Osteoblast (primary cell): ENCODE data around the gene MOGAT3. TPM values are rescaled to one million over a fixed set of nuclear protein-coding genes. Genes with fewer than 3 reads are reported as not detected.
A peak's percentile ranks its signal among the peaks of the same experiment; 100 is the strongest.

Source experiments
- DNase-seq: peaks from one replicate; pipeline ENCODE4 v3.0.0; 2011; ENCODE audit warnings: low spot score, mixed read lengths; ENCODE audit not compliant: insufficient read length; ENCODE audit errors: missing footprints
- H2AFZ ChIP-seq: 2 replicates; pipeline ENCODE4 v1.6.0; 2011; ENCODE audit warnings: mild to moderate bottlenecking, low read length
- H3K27ac ChIP-seq: 2 replicates; pipeline ENCODE4 v1.5.1; 2011; ENCODE audit warnings: mild to moderate bottlenecking, low read depth, low read length, moderate library complexity
- H3K27me3 ChIP-seq: 2 replicates; pipeline ENCODE4 v1.6.0; 2012; ENCODE audit warnings: mild to moderate bottlenecking, control low read depth, inconsistent platforms, low read length, moderate library complexity; ENCODE audit not compliant: insufficient read depth
- H3K36me3 ChIP-seq: 2 replicates; pipeline ENCODE4 v1.5.1; 2011; ENCODE audit warnings: mild to moderate bottlenecking, low read length, control low read depth, moderate library complexity; ENCODE audit not compliant: insufficient read depth
- H3K4me1 ChIP-seq: 2 replicates; pipeline ENCODE4 v1.5.1; 2011; ENCODE audit warnings: mild to moderate bottlenecking, low read length, control low read depth, moderate library complexity; ENCODE audit not compliant: insufficient read depth
- H3K4me2 ChIP-seq: 2 replicates; pipeline ENCODE4 v1.6.0; 2011; ENCODE audit warnings: mild to moderate bottlenecking, low read length; ENCODE audit not compliant: insufficient read depth
- H3K4me3 ChIP-seq: fragments of 200-600 bp; sonication (generic); 3 replicates; pipeline ENCODE4 v1.5.1; 2012; ENCODE audit warnings: mild to moderate bottlenecking, low read length, inconsistent platforms; ENCODE audit not compliant: insufficient read depth
- H3K79me2 ChIP-seq: 2 replicates; pipeline ENCODE4 v1.6.0; 2012; ENCODE audit warnings: mild to moderate bottlenecking, low read length, control low read depth, inconsistent platforms; ENCODE audit not compliant: insufficient read depth
- H3K9me3 ChIP-seq: 2 replicates; pipeline ENCODE4 v1.5.1; 2011; ENCODE audit warnings: low read depth, low read length, control low read depth
- H4K20me1 ChIP-seq: 2 replicates; pipeline ENCODE4 v1.6.0; 2012; ENCODE audit warnings: mild to moderate bottlenecking, low read length, control low read depth; ENCODE audit not compliant: insufficient read depth
- CTCF ChIP-seq: IDR thresholded peaks from 2 replicates; pipeline ENCODE4 v1.5.1; 2011; ENCODE audit warnings: mild to moderate bottlenecking, low read depth, low read length, moderate library complexity; ENCODE audit errors: extremely low read depth
- total RNA-seq: library from RNA; depleted of rRNA; stranded (reverse); fragments of >200 nt; gene quantifications from 2 replicates; pipeline ENCODE4 v1.2.3, GENCODE V29; 2012

MOGAT3 gene
- total RNA-seq, 1 donor: not detected

- Histone ChIP-seq H3K4me3 (peak within 1 kb of the TSS; percentile 55), H4K20me1 (peaks cover 30% of the 10 kb centered on the region), H3K4me2 (peak within 1 kb of the TSS; percentile 74), H2AFZ (no peak within 1 kb of the TSS), H3K27me3 (peaks cover 63% of the 10 kb centered on the region), H3K36me3 (peaks cover 10% of the 10 kb centered on the region), H3K9me3 (no peaks in the 10 kb centered on the region), H3K27ac (no peak within 1 kb of the TSS), H3K4me1 (peaks cover 22% of the 10 kb centered on the region), H3K79me2 (no peaks in the 10 kb centered on the region)
- no peak for TF ChIP-seq CTCF
- peak; percentile 100 for DNase-seq
These were observed 35.5 kb downstream of the MOGAT3 start, which contains the start of gene VGF for GRCh38 chr7:101165075-101165957. Gene VGF (minus strand): TSS chr7:101165569. CDS start chr7:101164843, 726 bp downstream.

- Histone ChIP-seq H3K4me2 (no peak overlapping the region), H2AFZ (no peak overlapping the region), H4K20me1 (peaks cover 37% of the 10 kb centered on the region), H3K36me3 (peaks cover 18% of the 10 kb centered on the region), H3K27me3 (peaks cover 53% of the 10 kb centered on the region), H3K79me2 (no peaks in the 10 kb centered on the region), H3K4me3 (no peak overlapping the region), H3K9me3 (no peaks in the 10 kb centered on the region), H3K4me1 (peaks cover 24% of the 10 kb centered on the region), H3K27ac (no peak overlapping the region)
- TF ChIP-seq CTCF: no peak
- DNase-seq: peak; percentile 96
These were observed 36.6 kb downstream of the MOGAT3 start for GRCh38 chr7:101164071-101164840.

GRCh38 chr7:101163279-101164070, 37.4 kb downstream of the MOGAT3 start:
- Histone ChIP-seq H2AFZ (no peak overlapping the region), H3K9me3 (no peaks in the 10 kb centered on the region), H3K4me2 (no peak overlapping the region), H3K27ac (no peak overlapping the region), H4K20me1 (peaks cover 37% of the 10 kb centered on the region), H3K4me1 (peaks cover 17% of the 10 kb centered on the region), H3K27me3 (peaks cover 47% of the 10 kb centered on the region), H3K36me3 (peaks cover 19% of the 10 kb centered on the region), H3K4me3 (no peak overlapping the region), H3K79me2 (no peaks in the 10 kb centered on the region)
- no peak for TF ChIP-seq CTCF
- peak; percentile 83 for DNase-seq
